GM21717 (cell line): Measurements from ENCODE around the gene PSMB7.

Experiments used
- ATAC-seq: cut with Tn5 transposase; IDR thresholded peaks from one replicate; pipeline ENCODE4 v1.9.1; 2021; ENCODE audit warnings: mild to moderate bottlenecking, moderate library complexity; ENCODE audit not compliant: unreplicated experiment

The PSMB7 gene

DNA sequence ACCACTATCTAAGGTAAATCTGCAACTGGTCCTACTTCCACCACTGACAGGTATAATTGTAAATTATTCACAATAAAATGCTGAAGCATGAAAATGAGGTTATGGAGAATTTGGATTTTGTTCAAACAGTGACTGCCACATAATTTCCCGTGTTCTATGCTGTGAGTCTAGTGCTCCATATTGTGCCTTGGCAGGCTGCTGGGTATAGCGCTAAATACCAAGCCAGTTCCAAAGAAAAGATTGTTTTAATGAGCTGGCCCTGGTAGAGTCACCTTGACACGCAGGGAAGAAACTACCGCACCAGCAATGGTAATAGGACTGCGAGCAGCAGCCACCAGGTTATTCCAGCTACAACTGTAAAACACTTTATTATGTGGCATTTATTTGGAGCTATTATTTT, 30.4 kb downstream of the PSMB7 start:
- no peak for ATAC-seq

- no peak for ATAC-seq
Observed at GRCh38 chr9:124384210-124384609, 31.0 kb downstream of the PSMB7 start.

DNA sequence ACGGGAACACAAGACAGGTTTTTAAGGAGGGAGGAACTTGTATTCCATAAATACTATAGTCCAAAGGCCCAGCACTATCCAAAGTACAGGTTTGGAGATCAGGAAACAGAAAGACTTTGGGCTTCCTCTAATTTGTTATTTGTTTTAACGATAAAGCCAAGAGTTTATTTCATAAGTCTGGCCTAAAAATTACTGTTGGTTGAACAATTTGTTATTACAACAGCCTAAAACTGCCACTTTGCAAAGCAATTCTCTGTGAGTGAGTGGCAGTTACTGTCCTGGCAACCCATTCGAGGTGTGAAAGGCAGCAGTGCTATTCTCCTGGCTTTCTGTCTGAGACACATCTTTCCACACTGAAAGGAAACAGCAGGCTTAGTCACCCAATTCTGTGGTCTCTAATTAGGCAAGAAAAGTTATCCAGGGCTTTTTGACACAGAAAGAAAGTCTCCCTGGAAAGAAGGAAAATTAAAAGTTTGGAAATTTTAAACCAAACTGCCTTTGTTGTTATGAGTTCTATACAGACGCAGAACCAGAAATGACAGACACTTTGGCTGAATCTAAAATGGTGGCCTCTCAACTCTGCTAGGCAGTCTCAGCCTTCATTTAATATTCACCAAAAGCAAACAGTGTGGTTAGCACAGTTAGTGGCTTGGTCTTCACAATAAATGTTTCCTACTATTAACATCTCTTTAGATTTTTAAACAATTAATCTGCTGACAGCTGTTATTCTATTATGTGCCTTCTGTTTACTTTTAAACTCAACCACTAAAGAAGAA, 33.9 kb downstream of the PSMB7 start:
- no peak for ATAC-seq

DNA sequence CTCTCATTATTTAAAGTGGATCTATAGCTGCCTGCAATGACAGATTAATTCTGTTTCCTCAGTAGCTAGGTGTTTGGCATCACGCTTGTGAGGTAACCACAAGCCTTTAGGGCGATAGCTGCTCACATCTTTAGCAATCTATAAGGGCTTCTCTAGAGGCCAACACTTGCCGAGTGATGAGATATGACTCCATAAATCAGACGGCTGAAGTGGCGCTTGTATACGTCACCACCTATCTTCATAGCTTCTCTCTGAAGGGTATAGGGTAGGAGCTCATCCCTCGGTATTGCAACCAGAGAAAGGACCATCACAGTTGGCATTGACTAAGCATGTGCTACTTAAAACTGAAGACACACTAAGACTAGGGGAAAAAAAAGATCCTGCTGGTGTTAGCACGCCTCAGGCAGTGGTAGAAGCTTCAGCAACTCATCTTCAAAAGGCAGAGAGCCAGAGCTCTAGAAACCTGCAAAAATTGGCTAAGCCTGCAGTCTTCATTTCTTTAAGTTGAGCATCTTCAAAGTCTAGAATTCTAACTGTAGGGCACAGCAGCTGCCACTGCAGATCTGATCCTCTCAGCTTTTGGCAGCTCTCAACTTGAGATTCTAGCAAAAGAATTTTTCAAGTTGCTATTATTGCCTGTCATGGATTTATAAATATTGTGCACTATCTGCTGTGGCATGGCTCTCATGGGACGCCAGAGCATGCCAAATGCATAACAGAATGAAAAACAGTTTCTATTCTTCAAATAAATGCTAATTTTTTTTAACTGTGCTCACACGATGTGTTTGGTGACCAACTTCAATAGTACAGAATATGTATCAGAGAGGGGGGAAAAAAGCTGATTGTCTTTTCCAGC, 37.5 kb downstream of the PSMB7 start:
- ATAC-seq = no peak

- no peak for ATAC-seq
Observed at GRCh38 chr9:124376329-124376728, 38.9 kb downstream of the PSMB7 start.

DNA sequence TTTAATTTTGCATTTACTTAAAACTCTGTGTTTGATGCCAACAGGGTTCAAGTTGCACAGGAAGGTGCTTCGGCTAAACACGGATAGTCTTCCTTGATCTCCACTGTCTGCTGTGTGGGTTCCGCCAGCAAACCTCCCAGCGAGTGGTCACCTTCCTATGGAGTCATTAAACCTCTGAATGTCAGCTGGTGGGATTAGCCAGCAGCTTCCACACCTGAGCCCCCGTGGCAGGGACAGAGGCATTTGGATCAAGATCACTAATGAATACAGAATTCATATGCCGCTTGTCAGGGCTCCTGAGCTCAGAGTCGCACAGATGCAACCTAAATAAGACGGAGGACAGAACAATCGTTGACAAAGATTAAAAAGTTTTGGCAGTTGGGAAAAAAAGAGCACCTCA, 39.5 kb downstream of the PSMB7 start:
- ATAC-seq = no peak

DNA sequence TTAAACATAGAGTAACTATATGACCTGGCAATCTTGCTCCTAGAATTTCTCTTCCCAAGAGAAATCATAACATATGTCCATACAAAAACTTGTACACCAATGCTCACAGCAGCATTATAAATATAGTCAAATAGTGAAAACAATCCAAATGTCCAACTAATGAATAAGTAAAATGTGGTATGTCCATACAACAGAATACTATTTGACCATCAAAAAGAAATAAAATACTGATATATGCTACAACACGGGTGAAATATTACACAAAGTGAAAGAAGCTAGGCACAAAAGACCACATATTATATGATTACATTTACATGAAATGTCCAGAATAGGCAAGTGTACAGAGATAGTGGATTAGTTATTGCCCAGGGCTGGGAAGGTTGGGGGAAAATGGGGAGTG, 41.4 kb downstream of the PSMB7 start:
- no peak for ATAC-seq

DNA sequence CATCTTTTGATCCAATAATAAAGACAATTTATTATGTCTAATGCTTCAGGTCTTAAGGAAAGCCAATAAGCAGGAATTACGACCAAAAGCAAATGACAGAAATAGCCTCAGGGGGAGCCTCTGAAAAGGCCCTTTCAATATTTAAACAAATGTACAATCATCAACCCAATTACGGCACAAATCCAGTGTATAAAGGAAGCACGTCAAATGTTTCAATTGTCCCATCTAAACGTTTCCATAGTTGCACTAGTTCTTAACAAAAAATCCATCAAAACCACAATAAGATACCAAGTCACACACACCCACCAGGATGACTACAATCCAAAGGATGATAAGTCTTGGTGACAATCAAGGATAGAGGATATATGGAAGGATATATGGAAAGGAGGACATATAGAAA, 41.9 kb downstream of the PSMB7 start:
- ATAC-seq = no peak

- no peak for ATAC-seq
Observed at GRCh38 chr9:124372038-124372437, 43.2 kb downstream of the PSMB7 start.

DNA sequence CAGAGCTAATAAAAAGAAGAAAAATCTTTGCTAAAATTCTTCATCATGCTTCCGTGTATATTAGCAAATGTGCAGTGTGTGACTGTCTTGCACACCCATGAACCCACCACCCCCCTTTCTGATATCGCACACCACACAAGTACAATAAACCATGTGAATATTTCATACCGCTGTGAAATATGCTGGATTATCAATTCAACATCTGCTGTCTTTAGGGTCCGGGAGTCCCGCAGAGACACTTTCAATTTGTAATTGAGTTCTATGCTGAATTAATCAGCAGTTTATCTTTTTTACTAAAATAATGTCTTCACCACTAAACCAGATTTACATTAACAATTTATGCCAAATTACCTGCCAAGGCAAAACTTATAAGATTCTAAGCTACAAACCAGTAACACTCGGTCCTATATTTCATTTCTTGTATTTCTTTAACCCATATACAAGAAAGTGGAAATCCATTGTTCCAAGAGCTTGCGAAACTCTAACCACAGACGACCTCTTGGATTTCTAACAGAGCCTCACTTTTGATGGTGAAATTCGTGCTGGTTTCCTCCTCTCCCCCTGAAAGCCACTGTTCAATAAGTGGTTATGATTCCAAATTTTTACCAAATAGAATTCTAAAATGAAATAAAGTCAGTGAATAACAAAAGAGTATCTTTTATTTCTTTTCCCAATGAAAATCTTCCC, 44.2 kb downstream of the PSMB7 start:
- no peak for ATAC-seq

GRCh38 chr9:124369231-124369797, 45.9 kb downstream of the PSMB7 start:
- no peak for ATAC-seq

DNA sequence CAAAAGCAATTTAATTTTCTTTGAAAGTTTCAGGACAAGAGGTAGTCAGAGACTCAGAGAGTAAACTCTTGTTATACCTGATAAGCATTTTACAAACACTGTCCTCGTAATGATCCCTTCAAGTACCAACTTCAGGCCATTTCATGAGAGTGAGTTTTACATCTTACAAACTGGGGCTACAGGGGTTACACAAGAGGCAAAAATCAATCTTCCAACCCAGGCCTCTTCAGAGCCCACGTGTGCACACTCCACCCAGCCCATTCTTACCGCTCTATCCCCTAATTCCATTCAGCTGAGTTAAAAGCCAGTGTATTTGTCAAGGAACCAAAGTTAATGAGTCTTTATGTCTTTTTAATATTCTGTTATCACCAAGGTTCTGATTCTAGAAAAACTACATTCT, 46.5 kb downstream of the PSMB7 start:
- no peak for ATAC-seq

DNA sequence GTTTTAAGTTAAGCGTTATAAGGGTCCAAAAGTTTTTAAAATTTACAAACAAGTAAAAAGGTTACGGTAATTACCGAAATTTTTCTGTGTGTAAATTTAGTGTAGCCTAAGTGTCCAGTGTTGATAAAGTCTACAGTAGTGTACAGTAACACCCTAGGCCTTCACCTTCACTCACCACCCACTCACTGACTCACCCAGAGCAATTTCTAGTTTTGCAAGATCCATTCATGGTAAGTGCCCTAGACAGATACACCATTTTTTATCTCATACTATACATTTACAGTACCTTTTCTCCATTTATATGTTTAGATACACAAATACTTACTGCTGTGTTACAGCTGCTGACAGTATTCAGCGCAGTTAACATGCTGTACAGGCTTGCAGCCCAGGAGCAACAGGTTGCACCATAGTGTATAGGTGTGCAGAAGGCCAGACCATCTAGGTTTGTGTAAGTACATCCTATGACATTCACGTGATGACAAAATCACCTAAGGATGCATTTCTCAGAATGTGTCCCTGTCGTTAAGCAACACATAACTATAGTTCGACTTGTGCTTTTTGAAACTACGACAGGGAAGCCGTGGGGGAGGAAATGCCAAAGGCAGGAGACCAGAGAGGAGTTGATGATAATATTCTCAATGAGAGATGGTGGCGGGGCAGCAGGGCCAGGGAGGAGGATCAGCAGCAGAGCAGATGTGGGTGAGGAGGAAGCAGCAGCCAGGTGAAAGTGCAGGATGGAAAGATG, 48.6 kb downstream of the PSMB7 start:
- ATAC-seq = no peak

- ATAC-seq = no peak
Observed at GRCh38 chr9:124365036-124365435, 50.2 kb downstream of the PSMB7 start.

DNA sequence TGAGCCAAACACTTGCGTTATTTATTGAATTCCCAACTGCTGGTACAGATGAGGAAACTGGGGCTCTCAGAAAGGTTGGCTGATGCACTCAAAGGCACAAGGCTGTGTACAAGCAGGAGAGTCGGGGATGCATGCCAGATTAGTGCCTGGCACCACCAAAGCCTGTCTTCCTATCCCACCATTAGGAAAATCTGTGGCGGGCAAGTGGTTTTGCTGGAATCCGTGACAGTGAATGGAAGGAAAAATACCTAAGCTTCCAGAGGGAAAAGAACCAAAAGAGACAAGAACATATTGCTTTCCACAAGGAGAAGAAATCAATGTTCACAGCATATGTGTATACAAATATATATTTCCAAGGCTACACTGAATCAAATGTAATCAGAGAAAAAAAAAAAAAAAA, 51.1 kb downstream of the PSMB7 start:
- ATAC-seq = no peak

GRCh38 chr9:124363326-124364096, 51.7 kb downstream of the PSMB7 start:
- ATAC-seq = no peak

DNA sequence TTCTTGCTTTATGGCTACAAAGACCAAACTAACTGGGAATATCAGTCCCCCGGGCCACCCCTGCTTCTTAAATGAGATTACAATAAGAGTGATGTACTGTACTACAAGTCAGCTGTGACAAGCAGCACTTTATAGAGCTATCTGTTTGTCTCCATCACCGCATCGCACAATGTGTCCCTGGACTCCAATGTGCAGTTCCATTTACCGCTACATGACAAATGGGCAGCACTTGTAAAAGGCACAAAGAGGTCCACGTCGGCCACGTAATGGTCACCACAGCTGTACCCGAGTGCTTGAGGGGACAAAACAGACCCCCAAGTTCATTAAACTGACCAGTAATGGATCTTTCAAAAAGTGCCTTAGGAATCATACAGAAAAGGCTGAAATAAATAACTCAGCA, 54.1 kb downstream of the PSMB7 start:
- no peak for ATAC-seq

GRCh38 chr9:124359855-124360678, 55.2 kb downstream of the PSMB7 start:
- ATAC-seq = no peak

DNA sequence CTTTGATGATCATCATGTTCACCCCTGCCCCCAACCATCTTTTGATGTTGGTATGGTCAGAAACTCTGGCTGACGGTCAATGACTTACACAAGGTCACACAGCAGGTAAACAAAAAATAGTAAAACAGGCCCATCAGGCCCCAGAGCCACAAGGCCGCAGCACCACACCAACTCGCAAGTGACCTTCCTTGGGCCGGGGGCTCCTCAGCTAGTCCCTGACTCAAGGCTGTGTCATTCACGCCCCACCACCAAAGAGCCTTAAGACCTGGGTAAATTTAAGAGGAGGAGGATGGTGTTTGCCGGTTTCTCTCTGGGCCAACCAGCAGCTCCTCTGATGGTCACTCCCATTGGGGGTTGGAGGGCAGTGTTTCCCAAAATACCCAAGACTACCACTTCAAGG, 55.8 kb downstream of the PSMB7 start:
- ATAC-seq = no peak
